Fibroblast of villous mesenchyme (primary cell): Measurements from ENCODE around the gene KCNJ6. TPM values are rescaled to one million over a fixed set of nuclear protein-coding genes. Genes with fewer than 3 reads are reported as not detected.
A peak's percentile ranks its signal among the peaks of the same experiment; 100 is the strongest.

Source experiments
- DNase-seq: peaks from one replicate; pipeline ENCODE4 v3.0.0-alpha.2; 2010; ENCODE audit warnings: low read depth
- H3K4me3 ChIP-seq: 2 replicates; pipeline ENCODE4 v1.5.1; 2011; ENCODE audit warnings: low read depth, mild to moderate bottlenecking, low read length
- CTCF ChIP-seq: IDR thresholded peaks from 2 replicates; pipeline ENCODE4 v1.5.1; 2012; ENCODE audit warnings: low read depth, mild to moderate bottlenecking, low read length; ENCODE audit not compliant: insufficient read depth
- total RNA-seq: library from RNA; depleted of rRNA; stranded (reverse); fragments of >200 nt; gene quantifications from 2 replicates; pipeline ENCODE4 v1.2.3, GENCODE V29; 2012

KCNJ6 gene
- total RNA-seq, 1 donor: not detected

DNA sequence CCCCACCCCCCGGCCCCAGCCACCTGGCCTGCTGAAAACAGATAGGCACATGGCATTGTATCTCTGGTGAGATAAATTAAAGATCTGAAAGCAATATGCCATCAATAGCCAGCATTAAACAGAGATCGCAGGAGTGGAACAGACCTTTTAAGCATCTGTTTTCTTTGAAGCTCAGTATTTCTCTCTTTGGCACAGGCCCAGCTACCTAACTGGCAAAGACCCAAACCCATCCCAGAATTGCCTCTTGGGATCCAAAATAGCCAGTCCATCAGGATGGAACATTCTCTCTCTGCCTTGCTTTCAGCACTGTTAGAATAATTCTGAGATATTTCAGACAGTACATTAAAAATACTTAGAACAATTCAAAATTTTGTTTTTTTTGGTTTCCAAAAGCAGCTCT lies 46.0 kb downstream of the KCNJ6 start:
- H3K4me3 ChIP-seq: no peak overlapping the region
- no peak for TF ChIP-seq CTCF

DNA sequence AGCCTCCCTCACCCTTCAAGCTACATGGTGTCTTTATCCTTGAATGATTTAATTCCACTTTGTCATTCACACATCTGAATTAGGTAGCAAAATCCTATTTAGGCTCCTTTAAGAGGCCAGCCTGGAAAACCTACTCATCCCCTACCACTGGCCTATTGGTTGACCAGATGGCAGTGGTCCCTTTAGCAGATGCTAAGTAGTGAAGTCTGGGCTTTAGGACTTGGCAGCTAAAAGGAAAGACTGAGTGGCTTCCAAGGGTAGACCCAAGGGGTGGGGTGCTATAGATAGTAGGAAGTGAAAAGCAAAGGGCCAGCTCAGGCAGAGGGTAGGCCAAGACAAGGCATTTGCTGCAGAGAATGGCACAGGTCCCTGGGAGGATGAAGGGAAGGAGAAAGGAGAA lies 46.6 kb downstream of the KCNJ6 start:
- TF ChIP-seq CTCF: no peak
- DNase-seq: no peak
- H3K4me3 ChIP-seq: no peak overlapping the region

More for the DNA sequence above, 46.0 kb downstream of the KCNJ6 start:
- no peak for DNase-seq

DNA sequence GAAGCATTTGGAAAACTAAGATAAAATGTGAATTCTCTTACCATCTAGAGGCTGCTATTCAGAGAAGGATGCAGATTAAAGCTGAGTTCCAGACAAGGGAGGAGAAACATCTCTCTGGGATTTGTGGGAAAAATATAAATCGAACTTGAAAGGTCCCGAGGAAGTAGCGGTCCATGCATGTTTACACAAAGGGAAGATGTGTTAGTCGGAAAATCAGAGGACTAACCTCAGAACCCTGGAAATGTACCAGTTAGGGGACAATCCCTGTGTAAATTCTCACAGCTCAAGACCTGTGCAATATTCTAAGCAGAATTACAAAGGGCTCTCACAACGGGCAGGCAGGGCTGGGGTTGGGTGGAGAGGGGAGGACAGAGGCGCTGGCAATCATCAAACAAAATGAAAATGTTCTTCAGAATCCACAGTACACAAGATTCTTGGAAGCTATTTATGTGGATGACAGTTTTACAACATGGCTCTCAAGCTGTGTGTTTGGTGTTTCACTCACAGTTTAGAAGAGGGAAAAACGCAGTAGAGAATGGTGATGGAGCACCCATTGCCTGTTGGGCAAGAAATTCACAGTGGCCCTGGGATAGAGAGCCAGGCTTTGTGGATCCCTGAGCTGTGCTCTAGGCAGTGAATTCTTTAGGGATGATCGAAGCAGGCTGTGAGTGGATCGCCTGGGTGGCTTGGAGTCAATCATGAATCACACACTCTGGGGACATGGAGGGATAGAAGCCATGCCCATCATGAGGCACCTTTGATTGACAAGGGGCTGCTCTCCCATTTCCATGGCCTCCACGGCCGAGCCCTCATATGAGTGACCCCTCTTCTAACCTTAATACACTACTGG lies 47.6 kb downstream of the KCNJ6 start:
- TF ChIP-seq CTCF: no peak
- H3K4me3 ChIP-seq: no peak overlapping the region
- DNase-seq: peak; percentile 63

- no peak overlapping the region for H3K4me3 ChIP-seq
- no peak for TF ChIP-seq CTCF
- no peak for DNase-seq
These were observed 50.2 kb downstream of the KCNJ6 start for GRCh38 chr21:37866027-37866426.

DNA sequence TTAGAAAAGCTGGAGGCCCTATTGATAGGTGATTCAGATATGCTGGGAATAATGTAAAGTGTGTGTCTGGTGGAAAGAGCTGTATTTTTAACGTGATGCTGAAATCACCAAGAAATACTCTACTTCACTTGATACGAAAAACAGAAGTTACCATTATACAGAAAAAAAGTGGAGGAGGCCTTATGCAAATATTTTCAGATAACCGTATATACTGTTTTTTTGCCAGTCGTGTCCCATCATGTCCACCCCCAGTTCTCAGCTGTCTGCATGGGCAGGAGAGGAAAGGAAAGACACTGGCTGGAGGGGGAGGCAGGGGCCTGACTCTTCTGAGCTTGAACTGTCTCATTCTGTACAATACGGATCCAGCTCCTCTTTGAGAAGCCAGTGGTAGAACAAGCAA lies 51.1 kb downstream of the KCNJ6 start:
- no peak for DNase-seq
- TF ChIP-seq CTCF: no peak
- no peak overlapping the region for H3K4me3 ChIP-seq

GRCh38 chr21:37863842-37864241 lies 52.4 kb downstream of the KCNJ6 start:
- TF ChIP-seq CTCF: no peak
- H3K4me3 ChIP-seq: no peak overlapping the region
- peak; percentile 71 for DNase-seq
